ENCODE results near the gene CDKAL1. TPM values are rescaled to one million over a fixed set of nuclear protein-coding genes. Genes with fewer than 3 reads are reported as not detected.

CDKAL1 gene
- total RNA-seq, 4 donors from 2014 or later = 10.3 to 11.2 (median 10.5) TPM

- H3K36me3 ChIP-seq = no peaks in the 10 kb centered on the region
- DNase-seq (ENCODE audit: extremely low spot score) = no peak
- H3K4me3 ChIP-seq = no peak overlapping the region
- no peaks in the 10 kb centered on the region for H3K27me3 ChIP-seq
- 73% methylated on average over 2 of the region's 2 CpGs for WGBS
- H3K4me1 ChIP-seq = peaks cover 6 to 30% (median 17%) of the 10 kb centered on the region in 4 donors
- H3K27ac ChIP-seq (replicated peaks in 1 of 4) = no peak overlapping the region
- no peaks in the 10 kb centered on the region for H3K9me3 ChIP-seq
- intact Hi-C loops (cut with DNase I) = no loop called here
- TF ChIP-seq CTCF (IDR thresholded peaks at IDR 0.05) (no peak), POLR2A (IDR thresholded peaks at IDR 0.05; ENCODE audit: low read depth) (no peak), EP300 (IDR thresholded peaks at IDR 0.05) (no peak), POLR2AphosphoS5 (IDR thresholded peaks at IDR 0.05) (no peak)
Measured at GRCh38 chr6:20665290-20665689, 131.0 kb downstream of the CDKAL1 start.

DNA sequence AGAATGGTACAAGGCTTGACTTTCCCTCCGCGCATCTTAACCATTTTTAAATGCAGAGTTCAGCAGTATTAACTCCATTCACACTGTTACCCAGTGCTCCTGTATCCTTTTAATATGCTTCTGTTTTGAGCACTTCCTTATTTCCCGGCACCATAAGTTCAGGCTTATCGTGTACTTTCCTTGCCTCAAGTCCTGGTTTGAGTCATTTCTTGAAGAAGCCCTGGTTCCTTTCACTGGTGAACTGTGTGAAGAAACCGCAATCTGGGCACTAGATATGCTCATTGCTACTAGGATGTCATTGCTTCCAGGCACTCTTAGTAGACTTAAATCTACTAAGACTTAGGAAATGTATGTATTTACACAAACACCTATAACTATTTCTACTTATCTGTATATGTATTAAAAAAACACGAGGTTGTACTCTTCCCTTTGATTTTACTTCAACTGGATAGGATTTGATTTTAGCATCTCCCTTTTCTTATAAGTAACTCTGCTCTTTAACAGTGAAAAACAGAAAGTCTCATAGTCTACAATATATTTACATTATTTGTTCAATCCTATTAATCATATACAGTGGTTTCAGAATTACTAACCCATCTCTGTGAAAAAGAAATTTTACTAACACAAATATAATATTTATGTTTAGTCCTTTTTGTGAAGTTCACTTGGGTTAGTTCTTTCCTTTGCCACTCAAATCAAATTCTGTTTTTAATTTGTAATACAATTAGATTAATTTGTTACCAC lies 135.5 kb downstream of the CDKAL1 start:
- no peak for DNase-seq (ENCODE audit: extremely low spot score)
- 84% methylated on average over 6 of the region's 6 CpGs for WGBS
- Histone ChIP-seq H3K4me3 (no peak overlapping the region), H3K9me3 (no peaks in the 10 kb centered on the region), H3K4me1 (peaks cover 0 to 11% (median 3%) of the 10 kb centered on the region in 4 donors), H3K27ac (replicated peaks in 1 of 4) (no peak overlapping the region), H3K27me3 (no peaks in the 10 kb centered on the region), H3K36me3 (no peaks in the 10 kb centered on the region)
- intact Hi-C loops (cut with DNase I) = no loop called here
- no peak for TF ChIP-seq POLR2AphosphoS5 (IDR thresholded peaks at IDR 0.05)
- TF ChIP-seq CTCF (IDR thresholded peaks at IDR 0.05) = no peak
- TF ChIP-seq EP300 (IDR thresholded peaks at IDR 0.05) = no peak
- no peak for TF ChIP-seq POLR2A (IDR thresholded peaks at IDR 0.05; ENCODE audit: low read depth)

DNA sequence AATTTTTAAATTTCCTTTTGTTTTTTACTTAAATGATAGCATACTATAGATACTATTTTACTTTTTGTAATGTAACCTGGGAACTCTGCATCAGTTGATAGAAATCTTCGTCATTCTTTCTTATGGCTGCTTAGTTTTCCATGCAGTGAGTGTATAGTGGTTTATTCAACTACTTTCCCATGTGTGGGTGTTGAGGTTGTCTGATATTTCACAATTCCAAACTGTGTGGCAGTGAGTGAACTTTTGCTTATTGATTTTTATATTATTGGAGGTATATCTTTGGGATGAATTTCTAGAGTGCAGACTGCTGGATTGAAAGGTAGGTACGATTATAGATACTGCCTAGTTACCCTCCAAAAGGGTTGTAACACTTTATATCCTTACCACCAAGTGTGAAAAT lies 136.5 kb downstream of the CDKAL1 start:
- DNase-seq (ENCODE audit: extremely low spot score) = no peak
- H3K27ac ChIP-seq (replicated peaks in 1 of 4) = no peak overlapping the region
- no peak for TF ChIP-seq CTCF (IDR thresholded peaks at IDR 0.05)
- TF ChIP-seq EP300 (IDR thresholded peaks at IDR 0.05) = no peak
- TF ChIP-seq POLR2A (IDR thresholded peaks at IDR 0.05; ENCODE audit: low read depth) = no peak
- TF ChIP-seq POLR2AphosphoS5 (IDR thresholded peaks at IDR 0.05) = no peak
- intact Hi-C loops (cut with DNase I) = no loop called here
- no peaks in the 10 kb centered on the region for H3K36me3 ChIP-seq
- H3K4me1 ChIP-seq = peaks cover 0 to 11% (median 3%) of the 10 kb centered on the region in 4 donors
- WGBS = 98% methylated on average over 2 of the region's 2 CpGs
- no peak overlapping the region for H3K4me3 ChIP-seq
- H3K9me3 ChIP-seq = no peaks in the 10 kb centered on the region
- H3K27me3 ChIP-seq = no peaks in the 10 kb centered on the region

GRCh38 chr6:20672038-20672437 lies 137.8 kb downstream of the CDKAL1 start:
- Histone ChIP-seq H3K27ac (replicated peaks in 1 of 4) (no peak overlapping the region), H3K27me3 (no peaks in the 10 kb centered on the region), H3K36me3 (no peaks in the 10 kb centered on the region), H3K4me1 (peaks cover 0 to 4% (median under 1%) of the 10 kb centered on the region in 4 donors), H3K9me3 (no peaks in the 10 kb centered on the region), H3K4me3 (no peak overlapping the region)
- TF ChIP-seq EP300 (IDR thresholded peaks at IDR 0.05) (no peak), CTCF (IDR thresholded peaks at IDR 0.05) (no peak), POLR2AphosphoS5 (IDR thresholded peaks at IDR 0.05) (no peak), POLR2A (IDR thresholded peaks at IDR 0.05; ENCODE audit: low read depth) (no peak)
- intact Hi-C loops (cut with DNase I) = no loop called here
- 88% methylated on average over 2 of the region's 2 CpGs for WGBS
- DNase-seq (ENCODE audit: extremely low spot score) = no peak

All from esophagus muscularis mucosa (tissue), 4 donors.